HG03460 (cell line): Measurements from ENCODE around the gene RNU2-63P.
"Not testable (repeated sequence)": the region's sequence is repeated elsewhere in the genome, so short reads cannot be mapped to it uniquely, and the experiment has no call there.

Source experiments
- ATAC-seq: cut with Tn5 transposase; IDR thresholded peaks from one replicate; pipeline ENCODE4 v1.9.1; 2021; ENCODE audit not compliant: unreplicated experiment

RNU2-63P gene

GRCh38 chr2:88016086-88016959 lies at the start of gene RNU2-63P:
Gene RNU2-63P (minus strand): TSS chr2:88016547.
- ATAC-seq = peak; percentile 83

- no peak for ATAC-seq
These were observed 44.9 kb upstream of the RNU2-63P start for GRCh38 chr2:88061295-88061694.

- no peak for ATAC-seq
These were observed 44.5 kb upstream of the RNU2-63P start for GRCh38 chr2:88060907-88061275.

GRCh38 chr2:88059979-88060906 lies 43.9 kb upstream of the RNU2-63P start:
- ATAC-seq = no peak

DNA sequence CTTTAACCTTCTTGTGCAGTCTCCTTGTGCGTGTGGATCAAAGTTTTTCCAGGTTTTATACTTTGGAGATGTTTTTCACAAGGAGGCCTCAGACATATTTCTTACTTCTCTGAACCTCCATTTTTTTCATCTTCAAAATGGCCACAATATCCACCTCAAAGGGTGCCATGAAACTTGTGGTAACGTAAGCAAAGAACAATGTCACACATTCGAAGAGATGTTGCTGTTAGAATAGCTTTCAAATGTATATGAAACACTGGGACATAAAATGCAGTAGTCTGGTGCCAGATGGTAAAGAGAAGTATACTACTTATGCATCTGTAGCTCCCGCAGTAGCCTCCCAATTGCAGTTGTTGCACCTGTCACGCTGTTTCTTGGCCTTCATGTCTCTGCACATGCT lies 41.8 kb upstream of the RNU2-63P start:
- no peak for ATAC-seq

- ATAC-seq = no peak
These were observed 41.1 kb upstream of the RNU2-63P start for GRCh38 chr2:88057437-88057844.

DNA sequence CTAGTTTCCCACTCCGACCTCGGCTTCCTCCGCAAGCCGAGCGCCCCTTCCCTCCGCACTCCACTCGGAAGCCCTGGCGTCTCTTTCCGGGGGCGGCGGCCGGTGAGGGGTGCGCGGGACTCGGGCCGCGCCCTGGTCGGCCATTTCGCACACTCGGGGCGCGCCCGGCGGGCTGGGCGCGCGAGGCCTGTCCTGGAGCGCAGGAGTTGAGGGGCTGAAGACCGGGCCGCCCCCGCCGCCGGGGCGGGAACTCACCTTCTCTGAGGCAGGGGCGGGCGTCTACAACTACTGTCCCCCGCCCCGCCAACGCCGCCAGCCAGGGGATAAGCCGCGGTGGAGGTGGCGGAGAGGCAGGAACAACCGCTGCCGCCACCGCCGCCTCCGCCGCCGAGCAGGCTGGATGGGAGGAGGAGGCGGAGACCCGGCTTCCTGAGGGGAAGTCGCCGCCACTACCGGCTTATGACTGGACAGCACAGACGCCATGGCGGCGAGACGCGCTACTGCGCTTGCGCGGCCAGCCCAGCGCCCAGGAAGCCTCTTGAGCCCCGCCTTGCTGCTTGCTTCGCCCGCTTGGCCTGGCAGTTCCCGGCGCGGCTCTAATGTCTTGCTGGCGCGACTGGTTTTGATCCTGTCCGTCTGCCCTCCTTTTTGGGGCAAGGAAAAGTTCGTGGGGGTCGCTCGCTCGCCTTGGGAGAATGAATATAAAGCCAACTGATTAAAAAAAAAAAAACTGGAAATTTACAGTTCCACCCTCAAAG lies 39.2 kb upstream of the RNU2-63P start, which contains the start of gene KRCC1:
Gene KRCC1, minus strand, starts transcription at position 413 of the 758 bp plus-strand sequence. CDS start 27,220 bp downstream, outside the sequence.
- ATAC-seq = peak; percentile 92

GRCh38 chr2:88054782-88055370 lies 38.5 kb upstream of the RNU2-63P start:
- no peak for ATAC-seq

GRCh38 chr2:88053934-88054781 lies 37.8 kb upstream of the RNU2-63P start:
- ATAC-seq = no peak

GRCh38 chr2:88053296-88053695 lies 36.9 kb upstream of the RNU2-63P start:
- no peak for ATAC-seq

DNA sequence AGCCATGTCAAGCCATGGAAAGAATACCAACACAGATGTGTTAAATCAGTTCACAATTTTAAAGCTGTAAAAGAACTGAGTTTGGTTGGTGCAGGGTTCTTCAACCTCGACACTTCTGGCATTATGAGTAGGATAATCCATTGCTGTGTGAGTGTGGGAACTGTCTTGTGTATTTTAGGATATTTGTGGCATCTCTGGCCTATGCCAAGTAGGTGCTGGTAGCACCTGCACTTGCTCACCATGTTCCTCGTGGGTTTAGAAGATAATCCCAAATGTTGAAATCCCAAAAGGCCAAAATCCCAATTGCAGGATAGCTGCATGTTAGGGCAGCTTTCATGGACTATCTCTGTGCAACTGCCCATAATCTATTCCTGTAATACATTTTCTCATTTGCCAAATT lies 35.4 kb upstream of the RNU2-63P start:
- no peak for ATAC-seq

GRCh38 chr2:88049622-88050021 lies 33.3 kb upstream of the RNU2-63P start:
- ATAC-seq = no peak

- ATAC-seq = no peak
These were observed 32.2 kb upstream of the RNU2-63P start for GRCh38 chr2:88048541-88048940.

- not testable (repeated sequence) for ATAC-seq
These were observed 29.2 kb upstream of the RNU2-63P start for GRCh38 chr2:88045561-88045960.

GRCh38 chr2:88042476-88042875 lies 26.1 kb upstream of the RNU2-63P start:
- ATAC-seq = no peak

DNA sequence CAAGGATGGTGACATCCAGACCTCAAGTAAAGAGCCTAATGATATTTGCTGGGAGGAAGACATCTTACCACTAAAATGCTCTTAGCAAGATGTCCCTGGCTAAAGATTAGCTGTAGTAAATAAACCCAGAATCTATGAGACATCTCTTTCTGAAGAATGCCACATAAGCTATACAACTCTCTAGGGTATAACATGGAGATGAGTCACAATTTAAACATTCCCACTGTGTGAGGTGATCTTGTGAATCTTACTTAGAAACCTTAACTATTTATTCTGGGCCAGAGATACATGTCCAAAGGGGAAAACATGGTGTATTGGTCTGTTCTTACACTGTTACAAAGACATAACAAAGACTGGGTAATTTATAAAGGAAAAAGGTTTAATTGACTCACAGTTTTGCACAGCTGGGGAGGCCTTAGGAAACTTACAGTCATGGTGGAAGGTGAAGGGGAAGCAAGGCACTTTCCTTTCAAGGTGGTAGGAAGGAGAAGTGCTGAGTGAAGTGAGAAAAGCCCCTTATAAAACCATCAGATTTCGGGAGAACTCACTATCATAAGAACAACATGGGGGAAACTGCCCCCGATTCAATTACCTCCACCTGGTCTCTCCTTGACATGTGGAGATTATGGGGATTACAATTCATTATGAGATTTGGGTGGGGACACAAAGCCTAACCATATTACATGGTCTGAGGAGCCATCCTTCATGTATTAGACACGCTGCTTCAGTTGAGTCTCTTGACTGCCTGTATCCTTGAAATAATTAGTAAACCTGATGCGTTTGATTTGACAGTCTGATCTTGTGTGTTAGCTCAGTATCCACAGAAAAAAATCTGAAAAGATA lies 22.1 kb upstream of the RNU2-63P start:
- no peak for ATAC-seq

- ATAC-seq = no peak
These were observed 20.3 kb upstream of the RNU2-63P start for GRCh38 chr2:88036606-88037005.

DNA sequence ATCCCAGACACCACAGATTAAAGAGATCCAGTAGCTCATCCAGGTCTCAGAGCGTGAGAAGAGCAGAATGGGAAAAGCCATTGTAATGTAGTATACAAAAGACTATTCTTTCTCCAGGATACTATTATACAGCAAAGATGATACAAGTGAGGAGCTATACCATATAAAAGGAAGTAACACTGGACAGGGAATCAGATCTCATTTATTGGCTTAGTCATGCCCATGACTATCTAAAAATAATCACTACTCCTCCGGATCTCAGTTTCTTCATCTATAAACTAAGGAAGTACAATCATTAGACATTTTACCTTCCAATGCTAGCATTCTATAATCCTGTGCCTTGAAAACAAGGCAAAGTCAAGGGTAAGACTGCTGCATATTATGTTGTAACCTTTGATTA lies 19.8 kb upstream of the RNU2-63P start:
- ATAC-seq = no peak
